ENCODE results near the gene CHI3L2.
A peak's percentile ranks its signal among the peaks of the same experiment; 100 is the strongest.

The CHI3L2 gene

GRCh38 chr1:111195002-111195684, 32.4 kb upstream of the CHI3L2 start:
- no peak for FAIRE-seq
- TF ChIP-seq POLR2AphosphoS5 (IDR thresholded peaks at IDR 0.05; ENCODE audit: low read depth, low read length) (no peak), POLR2A (IDR thresholded peaks at IDR 0.05; ENCODE audit: low read depth, low read length) (no peak), TAF1 (IDR thresholded peaks at IDR 0.05; ENCODE audit: borderline replicate concordance, low read depth, low read length) (no peak)

GRCh38 chr1:111196213-111196612, 31.3 kb upstream of the CHI3L2 start:
- FAIRE-seq = no peak
- DNase-seq (ENCODE audit: insufficient read length) = no peak
- TF ChIP-seq TAF1 (IDR thresholded peaks at IDR 0.05; ENCODE audit: borderline replicate concordance, low read depth, low read length) (no peak), POLR2AphosphoS5 (IDR thresholded peaks at IDR 0.05; ENCODE audit: low read depth, low read length) (no peak), POLR2A (IDR thresholded peaks at IDR 0.05; ENCODE audit: low read depth, low read length) (no peak)

More at GRCh38 chr1:111195002-111195684, 32.4 kb upstream of the CHI3L2 start:
- no peak for DNase-seq (ENCODE audit: insufficient read length)

- DNase-seq (ENCODE audit: insufficient read length) = no peak
- TF ChIP-seq TAF1 (IDR thresholded peaks at IDR 0.05; ENCODE audit: borderline replicate concordance, low read depth, low read length) (no peak), POLR2AphosphoS5 (IDR thresholded peaks at IDR 0.05; ENCODE audit: low read depth, low read length) (no peak), POLR2A (IDR thresholded peaks at IDR 0.05; ENCODE audit: low read depth, low read length) (no peak)
- no peak for FAIRE-seq
These were observed 29.8 kb upstream of the CHI3L2 start for GRCh38 chr1:111197598-111198284.

- no peak for FAIRE-seq
- DNase-seq (ENCODE audit: insufficient read length) = no peak
- TF ChIP-seq TAF1 (IDR thresholded peaks at IDR 0.05; ENCODE audit: borderline replicate concordance, low read depth, low read length) (no peak), POLR2A (IDR thresholded peaks at IDR 0.05; ENCODE audit: low read depth, low read length) (no peak), POLR2AphosphoS5 (IDR thresholded peaks at IDR 0.05; ENCODE audit: low read depth, low read length) (no peak)
These were observed 28.7 kb upstream of the CHI3L2 start for GRCh38 chr1:111198836-111199235.

- no peak for TF ChIP-seq TAF1 (IDR thresholded peaks at IDR 0.05; ENCODE audit: borderline replicate concordance, low read depth, low read length)
- no peak for TF ChIP-seq POLR2AphosphoS5 (IDR thresholded peaks at IDR 0.05; ENCODE audit: low read depth, low read length)
- TF ChIP-seq POLR2A (IDR thresholded peaks at IDR 0.05; ENCODE audit: low read depth, low read length) = no peak
- DNase-seq (ENCODE audit: insufficient read length) = no peak
- no peak for FAIRE-seq
These were observed 28.2 kb upstream of the CHI3L2 start for GRCh38 chr1:111199329-111199728.

GRCh38 chr1:111199881-111200801, 27.4 kb upstream of the CHI3L2 start, which contains the start of gene DENND2D:
Gene DENND2D, minus strand, starts transcription at chr1:111200646. Its CDS starts 187 bp downstream, at chr1:111200459.
- DNase-seq (ENCODE audit: insufficient read length) (no peak), FAIRE-seq (no peak)
- TF ChIP-seq TAF1 (IDR thresholded peaks at IDR 0.05; ENCODE audit: borderline replicate concordance, low read depth, low read length) (no peak), POLR2A (IDR thresholded peaks at IDR 0.05; ENCODE audit: low read depth, low read length) (no peak), POLR2AphosphoS5 (IDR thresholded peaks at IDR 0.05; ENCODE audit: low read depth, low read length) (no peak)

GRCh38 chr1:111200802-111201161, 26.7 kb upstream of the CHI3L2 start:
- FAIRE-seq (no peak), DNase-seq (ENCODE audit: insufficient read length) (no peak)
- no peak for TF ChIP-seq POLR2A (IDR thresholded peaks at IDR 0.05; ENCODE audit: low read depth, low read length)

- TF ChIP-seq POLR2AphosphoS5 (IDR thresholded peaks at IDR 0.05; ENCODE audit: low read depth, low read length) = peak; percentile 17; the same call in 1 of the 2 replicates
- no peak for TF ChIP-seq POLR2A (IDR thresholded peaks at IDR 0.05; ENCODE audit: low read depth, low read length)
- no peak for TF ChIP-seq TAF1 (IDR thresholded peaks at IDR 0.05; ENCODE audit: borderline replicate concordance, low read depth, low read length)
- FAIRE-seq = no peak
- DNase-seq (ENCODE audit: insufficient read length) = no peak
These were observed 26.0 kb upstream of the CHI3L2 start for GRCh38 chr1:111201275-111202090.

- no peak for FAIRE-seq
- TF ChIP-seq POLR2A (IDR thresholded peaks at IDR 0.05; ENCODE audit: low read depth, low read length) (no peak), POLR2AphosphoS5 (IDR thresholded peaks at IDR 0.05; ENCODE audit: low read depth, low read length) (no peak), TAF1 (IDR thresholded peaks at IDR 0.05; ENCODE audit: borderline replicate concordance, low read depth, low read length) (no peak)
- DNase-seq (ENCODE audit: insufficient read length) = no peak
These were observed 25.2 kb upstream of the CHI3L2 start for GRCh38 chr1:111202366-111202706.

GRCh38 chr1:111202707-111203623, 24.5 kb upstream of the CHI3L2 start:
- peak; percentile 53 for FAIRE-seq
- no peak for DNase-seq (ENCODE audit: insufficient read length)
- TF ChIP-seq POLR2A (IDR thresholded peaks at IDR 0.05; ENCODE audit: low read depth, low read length) = peak; percentile 55; the same call in 1 of the 2 replicates
- TF ChIP-seq POLR2AphosphoS5 (IDR thresholded peaks at IDR 0.05; ENCODE audit: low read depth, low read length) = peak; percentile 81
- TF ChIP-seq TAF1 (IDR thresholded peaks at IDR 0.05; ENCODE audit: borderline replicate concordance, low read depth, low read length) = no peak

Measured in GM12892 (cell line).